ENCODE results near the gene FBH1. TPM values are rescaled to one million over a fixed set of nuclear protein-coding genes. Genes with fewer than 3 reads are reported as not detected.
A peak's percentile ranks its signal among the peaks of the same experiment; 100 is the strongest.

FBH1 gene
- total RNA-seq = 10 to 100 TPM; 85.3 to 93.2 TPM
- polyA plus RNA-seq = 10 to 100 TPM; 39.4 to 42.2 TPM
- long read RNA-seq, donor 1, partial matches to known transcripts = 9 of 15 reads
- long read RNA-seq, donor 1, other reads (novel, unspliced or antisense) = 0 of 15 reads
- long read RNA-seq, donor 2, partial matches to known transcripts = 5 of 6 reads
- long read RNA-seq, donor 2, other reads (novel, unspliced or antisense) = 0 of 6 reads
- long read RNA-seq, donor 3, partial matches to known transcripts = 0 of 3 reads
- long read RNA-seq, donor 3, other reads (novel, unspliced or antisense) = 0 of 3 reads
- long read RNA-seq, donor 4, partial matches to known transcripts = 9 of 10 reads
- long read RNA-seq, donor 4, other reads (novel, unspliced or antisense) = 0 of 10 reads
- long read RNA-seq, donor 5, partial matches to known transcripts = 26 of 32 reads
- long read RNA-seq, donor 5, other reads (novel, unspliced or antisense) = 0 of 32 reads

- Histone ChIP-seq H3K36me3 (ENCODE audit: control insufficient read depth in 4 of 4, insufficient read depth in 4 of 4, low read length in 4 of 4) (peaks cover 2 to 29% (median 4%) of the 10 kb centered on the region in 4 donors), H3K4me1 (ENCODE audit: control insufficient read depth in 5 of 5, insufficient read depth in 5 of 5, low read length in 5 of 5) (peaks cover 14 to 23% (median 19%) of the 10 kb centered on the region in 5 donors), H3K27ac (ENCODE audit: low read depth in 1 of 2, low read length in 1 of 2) (peak within 1 kb of the TSS; percentile 90 to 92), H3K9me3 (ENCODE audit: control insufficient read depth in 4 of 4, insufficient read depth in 3 of 4, low read length in 3 of 4) (no peaks in the 10 kb centered on the region), H3K27me3 (ENCODE audit: control insufficient read depth in 3 of 3, insufficient read depth in 3 of 3, low read length in 2 of 3) (no peaks in the 10 kb centered on the region), H3K4me3 (peak within 1 kb of the TSS; percentile 92), H3K9ac (ENCODE audit: insufficient read depth in 1 of 2, low read length in 2 of 2) (peak within 1 kb of the TSS; percentile 68 to 85)
- peak; percentile 97 for ATAC-seq (ENCODE audit: insufficient read depth, low FRiP score)
- peak; percentile 99 to 100 (median 99) for DNase-seq
- TF ChIP-seq, protein P1, sequence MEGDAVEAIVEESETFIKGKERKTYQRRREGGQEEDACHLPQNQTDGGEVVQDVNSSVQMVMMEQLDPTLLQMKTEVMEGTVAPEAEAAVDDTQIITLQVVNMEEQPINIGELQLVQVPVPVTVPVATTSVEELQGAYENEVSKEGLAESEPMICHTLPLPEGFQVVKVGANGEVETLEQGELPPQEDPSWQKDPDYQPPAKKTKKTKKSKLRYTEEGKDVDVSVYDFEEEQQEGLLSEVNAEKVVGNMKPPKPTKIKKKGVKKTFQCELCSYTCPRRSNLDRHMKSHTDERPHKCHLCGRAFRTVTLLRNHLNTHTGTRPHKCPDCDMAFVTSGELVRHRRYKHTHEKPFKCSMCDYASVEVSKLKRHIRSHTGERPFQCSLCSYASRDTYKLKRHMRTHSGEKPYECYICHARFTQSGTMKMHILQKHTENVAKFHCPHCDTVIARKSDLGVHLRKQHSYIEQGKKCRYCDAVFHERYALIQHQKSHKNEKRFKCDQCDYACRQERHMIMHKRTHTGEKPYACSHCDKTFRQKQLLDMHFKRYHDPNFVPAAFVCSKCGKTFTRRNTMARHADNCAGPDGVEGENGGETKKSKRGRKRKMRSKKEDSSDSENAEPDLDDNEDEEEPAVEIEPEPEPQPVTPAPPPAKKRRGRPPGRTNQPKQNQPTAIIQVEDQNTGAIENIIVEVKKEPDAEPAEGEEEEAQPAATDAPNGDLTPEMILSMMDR (IDR thresholded peaks at IDR 0.05; ENCODE audit: control extremely low read depth, extremely low read depth) = no peak
- 0 to 1% methylated on average over 78 to 109 of the region's 109 CpGs for WGBS, 2 donors
Measured at GRCh38 chr10:5889624-5890451, at the start of gene FBH1, which contains the start of gene ANKRD16. FBH1 (plus strand) TSS chr10:5890243; CDS start chr10:5890346, 103 bp downstream. ANKRD16 (minus strand) TSS chr10:5889893; CDS start chr10:5889354, 539 bp downstream.

GRCh38 chr10:5840314-5841307 lies 49.4 kb upstream of the FBH1 start:
- H3K36me3 ChIP-seq (ENCODE audit: control insufficient read depth in 4 of 4, insufficient read depth in 4 of 4, low read length in 4 of 4) = no peaks in the 10 kb centered on the region
- DNase-seq (peak; percentile 11 to 28 (median 27)), ATAC-seq (ENCODE audit: insufficient read depth, low FRiP score) (no peak)
- no peak overlapping the region for H3K27ac ChIP-seq (ENCODE audit: low read depth in 1 of 2, low read length in 1 of 2)
- TF ChIP-seq, protein P1 (IDR thresholded peaks at IDR 0.05; ENCODE audit: control extremely low read depth, extremely low read depth) = no peak
- H3K4me1 ChIP-seq (ENCODE audit: control insufficient read depth in 5 of 5, insufficient read depth in 5 of 5, low read length in 5 of 5) = peaks cover 0 to 10% (median 0%) of the 10 kb centered on the region in 5 donors
- 44 to 46% methylated on average over 40 of the region's 40 CpGs for WGBS, 2 donors
- no peaks in the 10 kb centered on the region for H3K27me3 ChIP-seq (ENCODE audit: control insufficient read depth in 3 of 3, insufficient read depth in 3 of 3, low read length in 2 of 3)
- no peak overlapping the region for H3K9ac ChIP-seq (ENCODE audit: insufficient read depth in 1 of 2, low read length in 2 of 2)
- no peak overlapping the region for H3K4me3 ChIP-seq
- H3K9me3 ChIP-seq (ENCODE audit: control insufficient read depth in 4 of 4, insufficient read depth in 3 of 4, low read length in 3 of 4) = no peaks in the 10 kb centered on the region

DNA sequence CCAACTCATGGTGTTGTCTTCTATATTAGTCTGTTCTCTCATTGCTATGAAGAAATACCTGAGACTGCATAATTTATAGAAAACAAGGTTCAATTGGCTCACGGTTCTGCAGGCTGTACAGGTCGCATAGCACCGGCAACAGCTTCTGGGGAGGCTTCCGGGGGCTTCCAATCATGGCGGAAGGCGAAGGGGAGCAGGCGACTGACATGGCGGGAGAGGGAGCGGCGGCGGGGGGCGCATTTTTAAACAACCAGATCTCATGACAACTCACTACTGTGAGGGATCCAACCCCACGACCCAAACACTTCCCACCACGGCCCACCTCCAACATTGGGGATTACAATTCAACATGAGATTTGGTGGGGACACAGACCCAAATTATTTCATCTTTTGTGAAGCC lies 48.1 kb upstream of the FBH1 start:
- Histone ChIP-seq H3K36me3 (ENCODE audit: control insufficient read depth in 4 of 4, insufficient read depth in 4 of 4, low read length in 4 of 4) (no peaks in the 10 kb centered on the region), H3K4me3 (no peak overlapping the region), H3K9ac (ENCODE audit: insufficient read depth in 1 of 2, low read length in 2 of 2) (no peak overlapping the region), H3K9me3 (ENCODE audit: control insufficient read depth in 4 of 4, insufficient read depth in 3 of 4, low read length in 3 of 4) (no peaks in the 10 kb centered on the region), H3K4me1 (ENCODE audit: control insufficient read depth in 5 of 5, insufficient read depth in 5 of 5, low read length in 5 of 5) (peaks cover 0 to 10% (median 0%) of the 10 kb centered on the region in 5 donors), H3K27me3 (ENCODE audit: control insufficient read depth in 3 of 3, insufficient read depth in 3 of 3, low read length in 2 of 3) (no peaks in the 10 kb centered on the region), H3K27ac (ENCODE audit: low read depth in 1 of 2, low read length in 1 of 2) (no peak overlapping the region)
- ATAC-seq (ENCODE audit: insufficient read depth, low FRiP score) (no peak), DNase-seq (no peak)
- TF ChIP-seq, protein P1 (IDR thresholded peaks at IDR 0.05; ENCODE audit: control extremely low read depth, extremely low read depth) = no peak
- 92 to 96% methylated on average over 14 of the region's 14 CpGs for whole genome bisulfite sequencing, 2 donors

Measured in lung (tissue), 16 donors.